HFFc6 (cell line): ENCODE data around the gene PLXNB2. TPM values are rescaled to one million over a fixed set of nuclear protein-coding genes. Genes with fewer than 3 reads are reported as not detected.

ENCODE experiments used
- DNase-seq: peaks from one replicate; pipeline ENCODE4 v3.0.0-alpha.2; 2018
- H3K27ac Mint-ChIP-seq: 2 replicates; pipeline ENCODE4 v1.8.0; 2020; ENCODE audit warnings: mild to moderate bottlenecking, mixed read lengths
- H3K27me3 Mint-ChIP-seq: 2 replicates; pipeline ENCODE4 v1.8.0; 2021; ENCODE audit warnings: mild to moderate bottlenecking, moderate library complexity, mixed read lengths; ENCODE audit not compliant: insufficient read depth
- H3K36me3 Mint-ChIP-seq: 2 replicates; pipeline ENCODE4 v1.8.0; 2021; ENCODE audit warnings: low read depth, mixed read lengths
- H3K4me1 Mint-ChIP-seq: 2 replicates; pipeline ENCODE4 v1.8.0; 2020; ENCODE audit warnings: low read depth, mixed read lengths
- H3K4me3 Mint-ChIP-seq: 2 replicates; pipeline ENCODE4 v1.8.0; 2020; ENCODE audit warnings: mild to moderate bottlenecking, moderate library complexity, mixed read lengths
- H3K9me3 Mint-ChIP-seq: 2 replicates; pipeline ENCODE4 v1.8.0; 2020; ENCODE audit warnings: mild to moderate bottlenecking, mixed read lengths
- CTCF ChIP-seq: fragments of 200-600 bp; sonication (generic); IDR thresholded peaks from 2 replicates; pipeline ENCODE4 v1.5.0; 2021; ENCODE audit warnings: antibody characterized with exemption, mild to moderate bottlenecking
- total RNA-seq, 6 experiments: library from RNA; stranded (reverse); fragmentation: NEBNext Ultra II Directional; extraction: Animal tissue kit (Norgen Biotek cat#: 25700); gene quantifications; 2 replicates in 1 of 6; 3 replicates in 5 of 6; pipeline ENCODE4 v1.2.3, GENCODE V29; 2021

Gene PLXNB2
- total RNA-seq, 6 experiments from 2014 or later: 280 to 370 (median 291) TPM

DNA sequence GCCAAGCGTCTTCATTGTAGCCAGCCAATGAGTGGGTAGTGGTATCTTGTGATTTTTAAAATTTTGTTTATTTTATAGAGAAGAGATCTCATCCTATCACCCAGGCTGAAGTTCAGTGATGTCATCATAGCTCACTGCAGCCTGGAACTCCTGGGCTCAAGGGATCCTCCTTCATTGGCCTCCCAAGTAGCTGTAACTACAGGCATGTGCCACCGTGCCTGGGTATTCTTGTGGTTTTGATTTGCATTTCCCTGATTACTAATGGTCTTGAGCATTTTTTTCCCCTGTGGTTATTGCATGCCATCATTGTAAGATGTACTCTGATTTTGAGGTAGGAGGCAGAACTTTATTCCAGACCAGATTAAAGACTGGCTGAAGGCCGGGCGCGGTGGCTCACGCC, 21.8 kb upstream of the PLXNB2 start:
- TF ChIP-seq CTCF: no peak
- Mint-ChIP-seq H3K36me3 (peaks cover 4% of the 10 kb centered on the region; the same call in 1 of the 2 replicates), H3K4me1 (peaks cover 31% of the 10 kb centered on the region), H3K27me3 (no peaks in the 10 kb centered on the region), H3K9me3 (no peaks in the 10 kb centered on the region), H3K27ac (no peak overlapping the region; the same call in 1 of the 2 replicates), H3K4me3 (no peak overlapping the region)
- DNase-seq: peak; percentile 77

- peaks cover 31% of the 10 kb centered on the region for H3K4me1 Mint-ChIP-seq
- H3K27me3 Mint-ChIP-seq: no peaks in the 10 kb centered on the region
- peak overlapping the region; percentile 87 for H3K27ac Mint-ChIP-seq
- TF ChIP-seq CTCF: no peak
- no peaks in the 10 kb centered on the region for H3K9me3 Mint-ChIP-seq
- H3K4me3 Mint-ChIP-seq: peak overlapping the region; percentile 81
- H3K36me3 Mint-ChIP-seq: peaks cover 4% of the 10 kb centered on the region; the same call in 1 of the 2 replicates
- no peak for DNase-seq
Measured at GRCh38 chr22:50327711-50328019, 20.2 kb upstream of the PLXNB2 start.

- peak within 1 kb of the TSS; percentile 87 for H3K27ac Mint-ChIP-seq
- no peaks in the 10 kb centered on the region for H3K27me3 Mint-ChIP-seq
- DNase-seq: peak; percentile 46
- peaks cover 4% of the 10 kb centered on the region; the same call in 1 of the 2 replicates for H3K36me3 Mint-ChIP-seq
- TF ChIP-seq CTCF: peak; percentile 70
- H3K4me3 Mint-ChIP-seq: peak within 1 kb of the TSS; percentile 91
- peaks cover 31% of the 10 kb centered on the region for H3K4me1 Mint-ChIP-seq
- H3K9me3 Mint-ChIP-seq: no peaks in the 10 kb centered on the region
Measured at GRCh38 chr22:50326956-50327710, 19.7 kb upstream of the PLXNB2 start, which contains the start of gene DENND6B. Gene DENND6B (minus strand): TSS chr22:50327012. CDS start chr22:50326988, 24 bp downstream.

- Mint-ChIP-seq H3K4me3 (peak overlapping the region; percentile 91), H3K27ac (peak overlapping the region; percentile 50; the same call in 1 of the 2 replicates), H3K9me3 (no peaks in the 10 kb centered on the region), H3K27me3 (no peaks in the 10 kb centered on the region), H3K36me3 (peaks cover 4% of the 10 kb centered on the region; the same call in 1 of the 2 replicates), H3K4me1 (peaks cover 30% of the 10 kb centered on the region)
- no peak for TF ChIP-seq CTCF
- no peak for DNase-seq
Measured at GRCh38 chr22:50326225-50326955, 18.9 kb upstream of the PLXNB2 start.

DNA sequence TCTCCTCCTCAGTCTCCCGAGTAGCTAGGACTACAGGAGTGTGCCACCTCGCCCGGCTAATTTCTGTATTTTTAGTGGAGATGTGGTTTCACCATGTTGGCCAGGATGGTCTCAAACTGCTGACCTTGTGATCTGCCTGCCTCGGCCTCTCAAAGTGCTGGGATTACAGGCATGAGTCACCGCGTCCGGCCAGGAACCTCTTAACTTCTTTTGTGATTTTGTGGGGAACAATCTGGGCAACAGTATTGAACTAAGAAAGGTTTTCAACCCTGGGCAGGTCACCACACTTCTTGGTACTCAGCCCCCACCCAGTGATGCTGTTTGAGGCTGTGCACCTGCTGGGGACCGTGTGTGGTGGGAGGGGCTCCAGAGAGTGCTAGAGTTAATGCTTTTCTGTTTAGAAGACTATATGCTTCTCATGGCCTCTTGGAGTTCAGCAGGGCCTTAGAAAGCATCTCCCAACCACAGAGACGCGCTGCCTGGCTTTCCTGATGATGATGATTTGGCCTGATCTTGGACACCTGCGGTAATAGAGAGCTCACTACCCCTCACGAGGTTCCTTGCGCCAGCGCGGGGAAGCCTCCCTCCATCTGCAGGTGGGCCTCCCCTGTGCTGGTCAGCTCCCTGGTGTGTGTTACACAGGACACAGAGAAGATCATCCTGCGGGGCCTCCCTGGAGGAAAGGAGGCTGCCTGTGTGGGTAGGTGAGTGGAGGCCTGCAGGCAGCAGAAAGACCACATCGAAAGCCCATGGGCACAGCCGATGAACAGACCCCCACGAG, 18.2 kb upstream of the PLXNB2 start:
- Mint-ChIP-seq H3K4me1 (peaks cover 23% of the 10 kb centered on the region), H3K9me3 (no peaks in the 10 kb centered on the region), H3K4me3 (peak overlapping the region; percentile 91), H3K27me3 (no peaks in the 10 kb centered on the region), H3K36me3 (peaks cover 4% of the 10 kb centered on the region; the same call in 1 of the 2 replicates), H3K27ac (peak overlapping the region; percentile 9; the same call in 1 of the 2 replicates)
- DNase-seq: no peak
- no peak for TF ChIP-seq CTCF
